UCSD-AML1 (cell line): ENCODE measurements around the gene NEUROG1.

Experiments
- DNase-seq: peaks from one replicate; lab custom pipeline; 2025; ENCODE audit not compliant: unreplicated experiment; lab: John Stamatoyannopoulos, UW

NEUROG1 gene

GRCh38 chr5:135535820-135536801 lies at the start of gene NEUROG1:
TSS of gene NEUROG1 (minus strand) at chr5:135535964. CDS start at chr5:135535690, 274 bp downstream.
- no peak for DNase-seq

DNA sequence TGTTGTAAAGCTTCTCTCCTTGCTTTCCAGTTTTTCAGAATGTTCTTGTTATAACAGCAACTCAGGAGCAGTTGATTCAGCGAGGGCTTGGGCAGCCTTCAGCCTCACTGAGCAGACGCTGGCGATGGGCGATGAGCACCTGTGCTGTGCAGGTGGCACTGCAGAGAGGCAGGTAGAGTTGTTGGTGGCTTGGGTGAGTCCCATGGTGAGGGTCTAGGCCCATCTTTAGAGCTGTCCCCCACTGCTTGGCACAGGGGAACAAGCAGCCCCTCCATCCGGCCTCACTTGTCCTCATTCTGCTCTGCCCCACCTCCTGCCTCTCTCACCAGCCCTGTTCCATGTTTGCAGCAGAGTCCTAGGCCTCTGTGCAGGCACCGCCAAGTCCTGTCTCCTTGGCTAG lies 49.2 kb upstream of the NEUROG1 start:
- DNase-seq, result no peak

DNA sequence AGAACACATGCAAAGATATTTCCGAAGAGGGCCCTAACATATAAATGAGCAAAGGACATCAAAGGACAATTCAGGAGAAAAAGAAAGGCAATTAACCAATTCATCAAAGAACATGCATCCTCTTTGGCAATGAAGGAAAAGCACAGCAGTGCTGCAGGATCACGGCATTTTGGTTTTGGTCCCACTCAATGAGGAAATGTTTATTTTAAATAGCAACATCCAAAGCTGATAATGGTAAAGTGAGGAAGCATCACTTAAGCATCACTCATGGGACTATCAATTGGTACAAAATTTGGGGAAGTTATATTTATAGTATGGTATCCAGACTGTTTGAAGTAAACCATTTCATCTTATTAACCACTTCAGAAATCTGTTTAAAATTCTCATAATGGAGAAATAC lies 48.5 kb upstream of the NEUROG1 start:
- DNase-seq, result no peak

DNA sequence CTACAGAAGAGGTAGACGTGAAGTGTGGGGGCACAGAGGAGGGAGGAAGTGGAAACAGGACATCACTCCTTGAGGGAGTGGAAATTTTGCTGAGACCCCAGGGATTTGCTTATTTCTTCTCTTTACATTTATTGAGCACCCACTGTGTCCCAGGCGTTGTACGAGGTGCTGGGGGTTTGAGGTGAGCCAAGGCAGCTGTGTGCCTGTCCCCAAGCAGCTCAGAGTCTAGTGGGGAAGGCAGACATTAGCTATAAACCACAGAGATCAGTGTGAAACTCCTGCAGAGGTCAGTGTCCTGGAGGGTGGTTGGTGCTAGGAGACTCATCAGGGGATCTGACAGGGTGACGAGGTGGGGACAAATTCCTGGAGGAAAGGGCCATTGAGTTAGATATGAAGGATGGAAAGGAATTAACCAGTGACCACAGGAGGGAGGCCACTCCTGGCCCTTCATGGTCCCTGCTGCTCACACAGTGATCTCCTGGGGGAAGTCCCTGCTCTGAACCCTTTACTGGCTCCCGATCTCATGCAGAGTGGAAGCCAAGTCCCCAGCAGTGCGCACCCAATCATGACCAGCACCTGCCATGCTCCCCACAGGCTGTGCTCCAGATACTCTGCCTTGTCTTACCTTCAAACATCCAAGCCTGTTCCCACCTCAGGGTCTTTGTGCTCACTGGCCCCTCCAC lies 46.5 kb upstream of the NEUROG1 start:
- no peak for DNase-seq

DNA sequence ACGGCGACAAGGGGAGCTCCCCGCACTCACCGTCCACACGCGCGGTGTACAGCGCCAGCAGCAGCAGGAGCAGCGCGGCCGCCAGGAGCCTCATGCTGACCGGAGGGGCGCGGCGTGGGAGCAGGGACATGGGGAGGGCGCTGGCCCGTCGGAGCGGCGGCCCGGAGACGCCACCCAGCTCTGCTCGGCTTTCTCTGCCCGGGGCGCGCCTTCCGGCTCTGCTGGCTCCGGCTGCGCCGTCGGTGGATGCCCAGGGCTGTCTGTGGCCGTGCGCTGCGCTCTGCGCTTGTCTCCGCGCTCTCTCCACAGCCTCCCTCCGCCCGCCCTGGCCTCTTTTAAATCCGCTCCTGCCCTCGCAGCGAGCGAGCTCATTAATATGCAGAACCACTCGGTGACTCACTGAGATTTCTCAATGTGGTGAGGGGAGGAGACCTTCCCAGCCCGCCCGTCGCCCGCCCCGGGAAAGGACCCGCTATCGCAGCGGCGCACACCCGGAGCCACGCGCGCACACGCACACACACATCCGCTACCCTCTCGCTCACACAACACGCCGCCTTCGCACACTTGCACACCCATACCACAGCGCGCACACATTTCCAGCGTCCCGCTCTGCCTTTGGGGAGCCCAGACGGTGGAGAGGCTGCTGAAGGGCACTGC lies 43.0 kb upstream of the NEUROG1 start, which contains the start of gene CXCL14:
TSS of gene CXCL14 (minus strand) at position 307 of the 657 bp plus-strand sequence. CDS start at position 94, 213 bp downstream.
- DNase-seq, result no peak

- DNase-seq, result no peak
These were observed 42.5 kb upstream of the NEUROG1 start for GRCh38 chr5:135578305-135578684.

DNA sequence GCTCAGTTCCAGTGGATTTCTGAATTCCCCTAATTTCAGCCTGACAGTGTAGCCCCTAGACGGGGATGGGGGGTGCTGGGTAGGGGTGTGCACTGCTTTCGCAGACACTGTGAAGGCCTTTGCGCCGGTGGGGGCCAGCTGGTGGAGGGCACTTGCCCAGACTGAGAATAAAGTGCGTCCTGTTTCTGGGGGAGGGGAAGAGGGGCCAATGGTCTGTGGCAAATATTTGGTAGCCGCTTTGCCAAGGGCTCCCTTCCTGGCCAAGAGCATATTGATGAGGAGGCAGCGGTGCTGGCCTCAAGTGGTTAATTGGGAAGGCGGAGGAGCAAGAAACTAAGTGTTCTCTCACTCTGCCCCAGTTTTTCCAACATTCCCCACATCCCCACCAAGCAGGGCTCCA lies 41.7 kb upstream of the NEUROG1 start:
- DNase-seq, result no peak

DNA sequence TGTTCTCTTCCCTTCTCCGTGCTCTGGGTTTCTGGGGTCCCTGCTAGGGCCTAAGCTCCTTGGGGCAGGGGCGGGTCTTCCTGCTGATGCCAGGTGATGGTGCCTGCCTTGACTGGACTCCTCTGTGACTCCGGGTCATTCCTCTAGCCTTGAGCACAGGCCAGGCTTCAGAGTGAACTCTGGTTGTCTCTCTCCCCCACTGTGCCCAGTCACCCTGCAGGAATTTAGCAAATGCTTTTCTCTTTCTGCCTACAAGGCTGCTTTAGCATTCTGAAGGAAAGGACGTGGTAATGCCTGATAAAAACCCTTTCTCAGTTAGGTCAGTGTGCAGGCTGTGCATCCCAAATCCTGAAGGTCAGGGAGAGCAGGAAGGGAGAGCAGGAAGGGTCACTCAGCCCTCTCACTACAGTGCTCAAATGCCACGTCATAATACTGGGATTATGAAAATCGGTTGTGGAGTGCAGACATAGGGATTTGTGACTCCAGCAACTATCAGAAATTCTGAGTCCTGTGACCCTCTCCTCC lies 40.4 kb upstream of the NEUROG1 start:
- no peak for DNase-seq

DNA sequence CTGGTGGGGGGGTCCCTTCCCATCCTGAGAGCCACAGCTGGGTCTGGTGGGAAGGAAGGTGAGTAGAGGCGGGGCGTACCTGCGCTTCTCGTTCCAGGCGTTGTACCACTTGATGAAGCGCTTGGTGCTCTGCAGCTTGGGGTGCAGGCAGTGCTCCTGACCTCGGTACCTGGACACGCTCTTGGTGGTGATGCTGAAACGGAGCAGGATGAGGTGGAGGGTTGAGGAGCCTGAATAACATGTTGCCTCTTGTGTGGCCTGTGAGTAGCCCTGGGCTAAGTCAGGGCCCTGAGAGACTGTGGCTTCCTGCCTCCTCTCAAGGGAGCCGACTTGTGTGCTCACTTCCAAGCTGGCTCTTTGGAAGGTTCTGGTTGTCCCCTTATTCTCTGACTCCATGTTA lies 38.7 kb upstream of the NEUROG1 start:
- no peak for DNase-seq

- DNase-seq, result no peak
These were observed 36.1 kb upstream of the NEUROG1 start for GRCh38 chr5:135571902-135572301.

DNA sequence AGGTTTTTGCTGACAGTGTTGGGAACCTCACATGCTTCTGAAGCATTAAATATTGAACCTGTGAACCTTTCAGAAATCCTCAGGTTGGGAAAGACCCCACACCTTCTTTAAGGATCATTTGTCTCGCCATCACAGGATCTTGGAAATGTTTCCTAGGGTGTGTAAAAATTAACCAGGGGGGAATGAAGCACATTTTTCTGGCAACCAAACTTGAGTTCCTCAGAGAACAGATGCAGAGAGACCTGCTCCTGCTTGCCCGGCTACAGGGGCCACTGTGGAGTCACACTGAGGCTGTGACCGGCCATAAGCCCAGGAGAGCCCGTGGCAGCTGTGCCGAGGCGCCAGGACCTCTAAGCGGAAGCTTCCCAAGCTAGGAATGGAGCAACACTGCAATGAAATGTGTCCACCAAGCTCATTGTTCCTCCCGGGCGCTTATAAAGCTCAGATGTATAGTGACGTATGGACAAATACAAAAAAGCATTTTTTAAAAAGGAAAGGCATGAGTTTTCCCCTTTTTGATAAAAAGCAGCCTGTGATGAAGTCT lies 35.4 kb upstream of the NEUROG1 start:
- DNase-seq, result no peak

- DNase-seq, result no peak
These were observed 34.6 kb upstream of the NEUROG1 start for GRCh38 chr5:135570453-135570764.

DNA sequence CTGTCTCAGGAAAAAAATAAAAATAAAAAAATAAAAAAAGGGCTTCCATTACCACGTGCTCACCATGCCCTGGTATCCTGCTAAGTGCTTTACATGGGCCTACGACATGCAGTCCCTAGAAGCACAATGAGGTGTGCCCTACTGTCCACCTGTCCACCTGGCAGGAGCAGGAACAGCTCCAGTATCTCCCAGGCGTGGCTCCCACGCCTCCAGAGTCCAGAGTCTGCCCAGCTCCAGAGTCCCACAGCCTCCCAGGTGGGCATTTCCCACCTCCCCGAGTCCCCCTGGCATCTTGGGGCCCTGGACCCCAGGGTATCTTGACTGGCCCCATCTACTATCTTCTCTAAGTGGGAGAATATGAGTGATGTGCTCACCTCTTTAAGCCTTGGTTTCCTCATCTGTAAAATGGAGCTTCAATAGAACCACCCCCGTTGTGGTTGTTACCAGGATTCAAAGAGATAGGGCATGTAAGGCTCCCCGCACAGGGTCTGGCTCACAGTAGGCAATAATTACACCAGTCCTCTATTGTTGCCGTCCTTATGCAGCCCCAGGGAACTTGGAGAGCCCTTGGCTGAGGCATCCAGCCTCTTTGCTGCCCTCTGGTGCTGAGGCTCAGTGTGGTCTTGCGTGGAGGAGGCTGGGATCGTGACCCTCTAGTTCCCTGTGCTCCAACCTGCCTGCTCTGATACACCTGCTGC lies 34.1 kb upstream of the NEUROG1 start:
- DNase-seq, result peak; percentile 57

- no peak for DNase-seq
These were observed 33.2 kb upstream of the NEUROG1 start for GRCh38 chr5:135568923-135569360.

- no peak for DNase-seq
These were observed 32.5 kb upstream of the NEUROG1 start for GRCh38 chr5:135568246-135568645.

DNA sequence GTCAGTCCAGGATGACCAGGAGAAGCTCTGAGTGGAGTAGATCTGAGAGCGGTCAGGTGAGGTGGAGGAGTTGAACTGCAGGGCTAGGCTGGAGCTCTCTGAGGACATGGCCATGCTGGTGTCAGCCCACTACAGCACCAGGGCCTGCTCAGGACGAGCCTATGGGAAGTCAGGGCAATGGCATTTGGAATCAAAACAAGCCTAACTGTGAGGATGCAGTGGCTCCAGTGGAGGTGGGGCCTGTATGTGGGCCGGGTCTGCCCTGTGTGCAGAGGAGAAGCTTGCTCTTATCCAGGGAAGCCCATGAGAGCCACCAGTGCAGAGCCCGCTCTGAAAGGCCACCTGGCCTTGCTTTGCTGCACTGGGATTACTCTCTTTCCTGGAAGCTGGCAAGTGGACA lies 31.9 kb upstream of the NEUROG1 start:
- DNase-seq, result no peak

- no peak for DNase-seq
These were observed 30.9 kb upstream of the NEUROG1 start for GRCh38 chr5:135566422-135567400.

DNA sequence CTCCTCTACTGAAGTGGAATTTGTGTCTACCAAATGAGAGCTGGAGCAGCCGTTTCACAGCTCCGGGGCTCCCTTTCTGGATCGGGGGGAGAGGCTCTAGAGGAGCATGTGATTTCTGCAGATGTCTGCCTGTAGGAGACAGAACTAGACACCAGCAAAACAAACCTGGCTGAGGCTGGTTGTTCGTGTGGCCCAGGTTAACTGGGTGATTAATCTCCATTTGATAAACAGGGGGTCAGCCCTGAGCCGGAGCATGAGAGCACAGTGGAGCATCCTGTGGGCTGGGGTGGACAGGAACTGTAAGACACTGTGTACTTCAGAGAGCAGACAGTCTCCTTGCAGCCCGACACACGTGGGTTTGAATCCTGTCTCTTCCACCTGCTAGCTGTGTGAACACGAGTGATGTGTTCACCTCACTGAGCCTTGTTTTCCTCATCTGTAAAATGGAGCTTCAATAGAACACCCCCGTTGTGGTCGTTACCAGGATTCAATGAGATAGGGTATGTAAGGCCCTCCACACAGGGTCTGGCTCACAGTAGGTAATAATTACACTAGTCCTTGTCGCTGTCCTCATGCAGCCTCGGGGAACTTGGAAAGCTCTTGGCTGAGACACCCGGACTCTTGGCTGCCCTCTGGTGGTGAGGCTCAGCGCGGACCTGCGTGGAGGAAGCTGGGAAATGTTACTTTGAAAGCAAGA lies 30.1 kb upstream of the NEUROG1 start:
- peak; percentile 76 for DNase-seq

DNA sequence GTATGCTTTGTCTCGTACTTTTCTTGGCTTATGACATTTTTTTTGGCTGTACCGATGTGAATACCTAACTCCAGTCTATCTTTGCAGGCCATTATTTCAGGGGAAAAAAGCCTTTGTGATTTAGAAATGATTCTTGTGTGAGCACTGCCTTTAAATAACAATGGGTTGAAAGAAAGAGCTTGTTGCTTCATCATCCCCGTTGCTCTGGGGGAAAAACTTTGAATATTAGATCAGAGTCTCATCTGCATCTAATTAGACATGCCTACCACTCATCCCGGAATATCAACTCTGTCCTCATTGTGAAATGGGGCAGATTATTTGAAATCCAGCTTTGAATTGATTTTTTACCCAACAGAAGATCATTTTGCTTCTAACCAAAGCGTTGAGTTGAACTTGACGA lies 29.5 kb upstream of the NEUROG1 start:
- DNase-seq, result no peak
